ENCODE results near the gene ZPR1.

GRCh38 chr11:116797816-116798215 lies 10.0 kb upstream of the ZPR1 start:
- TF ChIP-seq CTCF (conservative IDR thresholded peaks at IDR 0.05) (no peak), EZH2 (IDR thresholded peaks at IDR 0.05; ENCODE audit: low read depth) (no peak)

Data from PC-9 (cell line).